HG03108 (cell line): Measurements from ENCODE around the gene RSPH10B.
"Not testable (repeated sequence)": the region's sequence is repeated elsewhere in the genome, so short reads cannot be mapped to it uniquely, and the experiment has no call there.

Source experiments
- ATAC-seq: cut with Tn5 transposase; IDR thresholded peaks from one replicate; pipeline ENCODE4 v1.9.1; 2021; ENCODE audit warnings: moderate library complexity; ENCODE audit not compliant: unreplicated experiment

The RSPH10B gene

DNA sequence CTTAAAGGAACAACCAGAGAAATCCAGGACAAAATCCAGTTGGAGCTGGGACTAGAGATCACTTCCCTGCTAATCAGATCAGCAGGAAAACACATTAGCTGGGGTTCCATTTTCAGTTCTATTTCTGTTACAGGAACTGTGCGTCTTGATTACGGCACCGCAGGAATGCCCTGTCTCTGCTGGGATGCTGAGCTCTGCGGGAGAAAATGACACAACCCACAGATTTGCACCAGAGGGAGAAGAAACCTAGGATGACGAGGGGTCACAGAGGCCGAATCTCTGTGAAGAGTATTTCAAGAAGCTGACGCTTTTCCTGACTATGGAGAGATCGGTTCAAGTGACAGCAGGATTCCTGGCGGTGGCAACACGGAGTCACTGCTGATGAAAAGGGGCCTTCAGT lies 40.2 kb downstream of the RSPH10B start:
- ATAC-seq, result not testable (repeated sequence)

DNA sequence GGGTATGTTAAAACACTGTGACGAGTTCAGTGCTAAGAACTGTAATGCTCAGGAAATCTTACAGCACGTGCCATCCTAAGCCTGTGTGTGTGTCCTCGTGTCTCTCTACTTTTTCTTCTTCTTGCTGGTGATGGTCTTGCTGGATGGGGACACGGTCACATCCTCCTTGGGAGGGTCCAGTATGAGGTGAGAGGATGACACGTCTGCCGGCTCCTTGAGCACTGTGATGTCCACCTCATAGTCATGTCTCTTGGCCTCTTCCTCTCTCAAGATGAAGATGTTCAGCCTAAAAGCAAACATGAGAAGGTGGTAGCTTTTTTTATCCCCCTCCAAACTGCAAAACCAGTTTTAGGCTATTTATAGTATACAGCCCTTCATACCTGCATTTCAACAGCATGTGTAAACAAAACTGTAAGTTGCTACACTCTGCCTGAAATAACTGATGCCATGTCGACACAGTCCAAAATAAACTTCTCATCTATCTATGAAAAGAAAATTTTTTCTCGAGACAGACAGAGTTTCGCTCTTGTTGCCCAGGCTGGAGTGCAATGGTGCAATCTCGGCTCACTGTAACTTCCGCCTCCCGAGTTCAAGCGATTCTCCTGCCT lies 44.1 kb downstream of the RSPH10B start:
- not testable (repeated sequence) for ATAC-seq

DNA sequence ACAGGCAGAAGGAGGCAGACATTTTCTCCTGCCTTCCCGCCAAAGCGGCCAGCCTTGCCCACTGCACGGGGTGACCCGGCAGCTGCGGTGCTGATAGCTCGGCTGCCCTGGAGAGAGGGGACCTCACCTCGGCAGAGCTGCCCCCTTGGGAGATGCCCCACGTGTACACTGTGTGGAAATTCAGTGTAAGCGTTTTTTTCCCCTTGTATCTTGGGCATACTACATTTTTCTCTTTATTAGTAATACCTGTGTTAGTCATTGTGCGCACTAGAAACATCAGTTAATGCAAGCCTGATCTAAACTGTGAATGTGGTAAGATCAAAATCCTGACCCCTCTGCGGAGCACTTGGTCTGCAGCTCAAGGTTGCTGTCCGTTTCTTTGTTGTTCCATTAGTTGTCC lies 45.9 kb downstream of the RSPH10B start:
- ATAC-seq, result not testable (repeated sequence)

DNA sequence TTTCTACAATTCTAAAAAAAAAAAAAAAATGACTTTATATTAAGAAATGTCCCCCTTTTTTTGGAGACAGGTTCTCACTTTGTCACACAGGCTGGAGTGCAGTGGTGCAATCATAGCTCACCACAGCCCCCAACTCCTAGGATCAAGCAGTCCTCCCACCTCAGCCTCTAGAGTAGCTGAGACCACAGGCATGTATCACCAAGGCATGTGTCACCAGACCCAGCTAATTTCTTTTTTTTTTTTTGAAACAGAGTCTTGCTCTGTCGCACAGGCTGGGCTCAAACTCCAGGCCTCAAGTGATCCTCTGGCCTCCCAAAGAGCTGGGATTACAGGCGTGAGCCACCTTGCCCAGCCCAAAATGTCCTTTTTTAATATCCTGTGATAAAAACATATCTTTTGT lies 46.3 kb downstream of the RSPH10B start:
- ATAC-seq, result not testable (repeated sequence)

DNA sequence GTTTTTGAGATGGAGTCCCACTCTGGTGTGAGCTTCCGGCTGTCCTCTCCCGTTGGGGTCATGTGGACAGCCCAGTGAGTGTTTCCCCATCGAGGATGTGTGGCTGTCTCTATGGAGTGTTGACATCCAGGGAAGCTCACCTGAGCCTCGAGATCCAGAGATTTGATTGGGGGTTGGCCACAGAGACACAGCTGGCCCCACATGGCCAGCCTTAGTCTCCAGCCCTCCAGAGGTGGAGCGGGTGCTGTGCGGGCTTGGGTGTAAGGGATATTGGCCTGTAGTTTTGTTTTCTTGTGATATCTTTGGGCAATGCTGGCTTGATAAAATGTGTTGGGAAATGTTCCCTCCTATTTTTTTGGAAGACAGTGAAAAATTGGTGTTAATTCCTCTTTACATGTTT lies 54.0 kb downstream of the RSPH10B start:
- not testable (repeated sequence) for ATAC-seq

DNA sequence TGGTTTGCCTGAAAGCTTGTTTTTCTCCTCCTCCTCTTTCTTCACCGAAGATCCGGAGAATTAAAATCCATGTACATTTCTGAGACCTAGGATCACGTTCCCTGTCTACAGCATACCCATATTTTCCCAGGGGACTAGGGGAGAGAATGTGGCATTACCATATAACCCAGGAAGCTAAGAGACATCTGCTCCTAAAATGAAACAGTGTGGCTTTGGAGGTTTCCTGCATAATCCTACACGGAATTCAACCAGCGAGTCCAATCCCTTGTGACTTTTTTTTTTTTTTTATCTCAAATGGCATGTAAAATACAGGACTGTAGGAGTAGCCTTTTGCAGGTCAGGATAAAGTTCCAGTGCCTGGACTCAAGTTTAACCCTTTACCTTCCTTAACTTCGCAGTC lies 61.7 kb downstream of the RSPH10B start:
- ATAC-seq, result not testable (repeated sequence)

DNA sequence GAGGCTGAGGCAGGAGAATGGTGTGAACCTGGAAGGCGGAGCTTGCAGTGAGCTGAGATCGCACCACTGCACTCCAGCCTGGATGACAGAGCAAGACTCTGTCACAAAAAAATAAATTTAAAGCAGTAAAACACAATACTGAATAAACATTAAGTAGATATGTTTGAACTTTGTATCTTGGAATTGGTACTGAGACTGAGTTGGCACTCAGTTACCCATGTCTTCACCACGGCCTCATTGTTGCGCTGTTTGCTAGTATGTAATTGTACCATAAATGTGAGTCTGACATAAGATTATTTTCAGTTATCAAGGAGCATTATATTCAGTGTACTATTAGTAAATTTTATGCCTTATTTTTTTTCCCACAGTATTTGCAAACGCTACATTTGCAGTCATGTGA lies 65.8 kb downstream of the RSPH10B start:
- ATAC-seq, result not testable (repeated sequence)

DNA sequence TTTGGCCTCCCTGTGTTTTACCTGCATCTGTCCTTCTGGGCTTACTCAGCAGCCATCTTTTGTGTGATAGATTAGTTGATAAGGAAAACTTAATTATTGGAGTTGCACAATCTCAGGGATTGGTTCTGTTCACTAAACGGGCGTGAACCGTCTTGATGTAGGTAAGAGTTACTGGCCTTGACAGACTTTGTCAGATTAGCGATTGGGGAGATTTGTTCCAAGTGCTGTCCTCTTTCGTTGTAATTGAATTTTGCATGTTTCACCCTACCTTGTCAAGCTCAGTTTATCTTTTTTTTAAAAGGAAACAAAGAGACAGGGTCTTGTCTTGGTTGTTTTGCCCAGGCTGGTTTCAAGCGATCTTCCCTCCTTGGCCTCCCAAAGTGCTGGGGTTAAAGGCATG lies 67.5 kb downstream of the RSPH10B start:
- not testable (repeated sequence) for ATAC-seq

DNA sequence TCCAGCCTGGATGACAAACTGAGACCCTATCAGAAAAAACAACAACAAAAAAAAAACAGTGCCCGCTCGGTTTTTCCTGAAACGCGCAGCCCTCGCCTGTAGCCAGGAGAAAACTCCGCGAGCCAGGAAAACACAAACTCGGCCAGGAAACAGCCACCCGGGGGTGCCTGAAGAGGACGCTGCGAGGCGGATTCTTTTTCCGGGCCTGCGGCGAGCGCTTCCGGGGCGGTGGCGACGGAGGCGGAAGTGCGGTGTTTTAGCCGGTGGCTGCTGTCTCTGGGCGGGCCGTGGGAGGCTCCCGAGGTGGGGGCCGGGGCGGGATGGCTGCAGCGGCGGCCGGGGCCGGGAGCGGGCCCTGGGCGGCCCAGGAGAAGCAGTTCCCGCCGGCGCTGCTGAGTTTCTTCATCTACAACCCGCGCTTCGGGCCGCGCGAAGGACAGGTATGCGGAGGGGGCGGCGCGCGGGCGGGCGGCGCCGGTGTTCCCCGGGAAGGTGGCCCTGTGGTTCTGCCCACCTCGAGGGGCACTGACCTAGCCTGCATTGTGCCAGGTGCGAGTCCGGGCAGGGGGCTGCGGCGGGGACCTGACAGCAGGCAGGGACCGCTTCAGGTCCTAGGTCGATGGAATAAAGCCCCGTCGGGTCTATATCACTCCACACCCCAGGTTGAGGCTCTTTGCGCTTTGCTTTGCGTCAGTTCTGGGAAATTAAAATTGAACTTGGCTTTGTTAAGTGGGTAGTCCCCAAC lies 71.8 kb downstream of the RSPH10B start, which contains the start of gene CCZ1:
TSS of gene CCZ1 (plus strand) at position 254 of the 745 bp plus-strand sequence. CDS start at position 321, 67 bp downstream.
- ATAC-seq, result peak; percentile 90

DNA sequence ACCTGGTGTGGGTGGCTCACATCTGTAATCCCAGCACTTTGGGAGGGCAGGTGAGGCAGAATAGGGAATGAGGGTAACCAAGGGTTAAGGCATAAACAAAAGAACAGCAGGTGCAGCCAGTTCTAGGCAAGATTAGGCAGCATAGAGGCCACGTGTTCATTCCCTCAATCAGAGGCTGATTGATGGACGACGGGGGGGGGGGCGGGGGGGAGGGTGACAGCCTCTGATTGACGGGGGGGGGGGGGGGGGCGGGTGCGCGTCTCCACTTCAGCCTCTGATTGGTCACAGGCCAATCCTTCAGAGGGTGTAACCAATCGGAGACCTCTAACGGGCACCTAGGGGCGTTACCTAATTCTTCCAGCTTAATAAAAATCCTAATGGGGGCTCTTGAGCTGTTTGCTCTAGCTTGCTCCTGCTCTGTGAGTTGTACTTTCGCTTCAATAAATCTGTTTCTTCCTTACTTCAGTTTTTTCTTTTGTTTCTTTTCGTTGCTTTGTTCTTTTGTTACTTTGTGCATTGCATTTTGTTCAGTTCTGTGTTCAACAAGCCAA lies 73.0 kb downstream of the RSPH10B start:
- ATAC-seq, result not testable (repeated sequence)

DNA sequence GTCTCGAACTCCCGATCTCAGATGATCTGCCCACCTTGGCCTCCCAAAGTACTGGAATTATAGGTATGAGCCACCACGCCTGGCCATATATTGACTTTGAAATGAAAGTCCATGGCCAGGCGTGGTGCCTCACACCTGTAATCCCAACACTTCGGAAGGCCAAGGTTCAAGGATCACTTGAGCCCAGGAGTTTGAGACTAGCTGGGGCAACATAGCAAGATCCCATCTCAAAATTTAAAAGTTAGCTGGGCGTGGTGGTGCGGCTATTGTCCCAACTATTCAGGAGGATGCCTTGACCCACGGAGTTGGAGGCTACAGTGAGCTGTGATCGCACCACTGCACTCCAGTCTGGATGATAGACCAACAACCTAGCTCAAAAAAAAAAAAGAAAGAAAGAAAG lies 78.0 kb downstream of the RSPH10B start:
- ATAC-seq, result no peak

DNA sequence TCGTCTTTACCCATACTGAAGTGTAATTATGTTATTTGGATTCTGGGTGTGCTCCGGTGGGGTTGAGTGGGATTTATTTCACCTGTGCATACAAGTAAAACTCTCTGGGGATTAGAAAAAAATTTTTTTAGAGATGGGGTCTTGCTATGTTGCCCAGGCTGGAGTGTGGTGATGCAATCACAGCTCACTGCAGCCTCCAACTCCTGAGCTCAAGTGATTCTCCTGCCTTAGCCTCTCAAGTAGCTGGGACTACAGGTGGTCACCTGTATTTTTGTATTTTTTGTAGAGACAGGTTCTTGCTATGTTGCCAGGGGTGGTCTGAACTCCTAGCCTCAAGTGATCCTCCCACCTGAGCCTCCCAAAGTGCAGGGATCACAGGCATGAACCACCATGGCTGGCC lies 80.2 kb downstream of the RSPH10B start:
- not testable (repeated sequence) for ATAC-seq

DNA sequence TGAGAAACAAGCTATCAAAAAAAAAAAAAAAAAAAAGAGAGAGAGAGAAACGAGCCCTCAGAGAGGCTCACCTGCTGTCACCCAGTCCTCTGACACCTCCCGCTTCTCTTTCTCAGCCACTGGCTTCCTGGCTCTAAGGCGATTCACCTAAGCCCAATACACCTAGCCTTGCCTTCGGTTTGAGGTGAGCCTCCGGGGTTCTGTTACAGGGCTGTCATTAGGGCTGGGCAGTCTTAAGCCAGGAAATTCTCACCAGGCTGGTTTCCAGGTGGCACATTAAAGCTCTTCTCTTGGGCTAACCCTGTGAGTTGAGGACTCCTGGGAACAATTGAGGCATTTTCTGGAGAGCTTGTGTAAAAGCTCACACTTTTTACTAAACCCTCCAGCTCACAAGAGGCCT lies 82.5 kb downstream of the RSPH10B start:
- not testable (repeated sequence) for ATAC-seq

DNA sequence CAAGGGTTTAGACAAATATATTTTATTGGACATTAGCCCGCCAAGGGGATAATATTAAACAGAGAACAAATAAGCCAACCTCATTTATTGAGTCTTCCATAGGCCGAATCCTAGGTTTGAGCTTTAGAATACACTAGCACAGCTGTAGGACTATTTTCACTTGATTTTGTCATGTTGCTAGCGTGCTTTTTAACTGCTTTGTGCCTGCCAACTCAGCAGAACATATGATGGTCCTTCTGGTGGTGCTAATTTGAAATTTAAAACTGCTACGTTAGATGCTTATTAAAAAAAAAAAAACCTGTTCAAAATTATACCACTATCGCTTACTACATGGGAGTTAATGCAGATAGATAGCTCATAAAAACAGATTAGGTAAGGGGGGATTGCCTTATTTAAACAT lies 86.1 kb downstream of the RSPH10B start:
- not testable (repeated sequence) for ATAC-seq

DNA sequence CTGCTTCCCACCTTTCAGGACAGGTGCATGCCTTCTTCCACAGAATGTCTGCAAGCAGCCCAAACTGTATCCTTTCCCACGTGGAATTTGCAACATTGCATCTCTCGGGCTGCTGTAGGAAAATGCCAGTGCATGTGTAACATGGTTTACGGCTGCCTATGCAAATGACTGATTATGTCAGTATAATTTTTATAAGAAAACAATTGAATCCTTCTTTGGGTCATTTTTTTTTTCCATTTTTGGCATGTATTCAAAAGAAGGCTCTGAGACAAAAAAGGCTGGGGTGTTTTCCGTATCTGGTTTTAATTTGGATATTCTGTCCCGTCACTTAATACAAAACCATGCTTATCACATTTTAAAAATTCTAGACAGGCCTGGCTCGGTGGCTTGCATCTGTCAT lies 90.4 kb downstream of the RSPH10B start:
- not testable (repeated sequence) for ATAC-seq

DNA sequence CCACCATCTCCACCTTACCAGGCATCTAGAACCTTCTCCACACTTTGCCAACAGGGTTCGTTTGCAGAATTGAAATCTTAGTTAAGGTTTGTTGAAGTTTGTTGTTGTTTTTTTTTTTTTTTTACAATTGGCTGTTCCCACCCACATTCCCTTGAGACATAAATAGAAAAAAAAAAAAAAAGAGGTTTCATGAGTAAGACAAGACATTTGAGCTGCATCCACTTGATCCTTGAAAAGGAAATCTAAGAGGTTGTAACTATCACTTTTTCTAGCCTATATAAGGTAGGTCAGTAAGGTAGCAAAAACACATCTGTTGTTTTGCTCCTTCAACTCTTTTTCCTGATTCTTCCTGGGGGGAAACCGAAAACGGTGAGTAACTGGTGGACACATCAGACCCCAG lies 90.9 kb downstream of the RSPH10B start:
- ATAC-seq, result not testable (repeated sequence)
